H1 (cell line): ENCODE data around the gene DYNLL2. TPM values are rescaled to one million over a fixed set of nuclear protein-coding genes. Genes with fewer than 3 reads are reported as not detected.
A peak's percentile ranks its signal among the peaks of the same experiment; 100 is the strongest.

ENCODE experiments used
- polyA plus RNA-seq, 7 experiments: library from polyadenylated mRNA; depleted of rRNA in 3 of 7; stranded (reverse) in 5 of 7; unstranded in 2 of 7; fragments of >200 nt in 5 of 7; fragments of 200-250 nt in 2 of 7; gene quantifications; 1 replicate in 5 of 7; 2 replicates in 1 of 7; 4 replicates in 1 of 7; pipeline versions ENCODE4 v1.2.1 to v1.2.3, GENCODE V29; 2011 to 2013; ENCODE audit warnings: missing spikeins in 2 of 7, mixed read lengths in 2 of 7
- total RNA-seq: library from RNA; stranded (reverse); fragmentation: NEBNext Ultra II Directional; extraction: Animal tissue kit (Norgen Biotek cat#: 25700); gene quantifications from 2 replicates; pipeline ENCODE4 v1.2.1, GENCODE V29; 2021
- TF ChIP-seq, protein P1 (sequence below): IDR thresholded peaks from 2 replicates; pipeline ENCODE4 v1.6.1; 2012; ENCODE audit warnings: inconsistent platforms
- TF ChIP-seq, protein P2 (sequence below), 3 experiments: IDR thresholded peaks; 1 replicate in 2 of 3; 2 replicates in 1 of 3; pipeline versions ENCODE4 v1.5.1 to v1.6.1; 2011; ENCODE audit warnings: low read length in 3 of 3, mild to moderate bottlenecking in 3 of 3, inconsistent platforms in 2 of 3, low read depth in 1 of 3, moderate library complexity in 1 of 3; ENCODE audit not compliant: insufficient read depth in 1 of 3; ENCODE audit errors: control extremely low read depth in 1 of 3

DYNLL2 gene
- total and polyA plus RNA-seq, 2 of the 8 experiments (the other 6 are each of a cell fraction or from before 2014, with no cell fraction given): 19.8 to 52.7 TPM

DNA sequence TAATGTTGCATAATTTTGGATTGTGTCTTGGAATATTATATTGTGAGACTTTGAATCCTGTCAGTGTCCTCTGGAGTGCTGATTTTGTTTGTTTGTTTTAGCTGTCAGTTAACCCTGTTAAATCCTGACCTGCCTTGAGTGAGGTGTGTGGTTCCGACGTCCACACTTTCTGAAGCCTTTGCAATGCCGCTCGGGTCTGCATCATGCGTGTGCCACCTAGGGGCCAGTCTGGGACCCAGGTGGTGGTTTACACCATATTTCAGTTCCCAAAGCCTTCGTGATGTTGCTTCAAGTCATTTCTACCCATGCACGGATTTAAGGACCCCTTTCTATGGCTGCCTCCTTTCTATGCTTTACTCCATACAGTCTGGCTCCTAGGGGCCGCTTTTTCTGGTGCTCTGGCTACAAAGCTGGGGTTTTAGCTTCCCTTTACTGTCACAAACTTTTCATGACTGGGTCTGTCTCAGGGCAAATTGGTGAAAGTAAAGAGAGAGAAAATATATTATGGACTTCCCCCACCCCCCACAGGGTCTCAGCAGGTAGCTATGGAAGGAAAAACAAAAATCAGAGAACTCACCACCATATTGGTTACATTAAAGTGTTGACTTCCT lies 53.6 kb downstream of the DYNLL2 start (continued):
- TF ChIP-seq, protein P1, sequence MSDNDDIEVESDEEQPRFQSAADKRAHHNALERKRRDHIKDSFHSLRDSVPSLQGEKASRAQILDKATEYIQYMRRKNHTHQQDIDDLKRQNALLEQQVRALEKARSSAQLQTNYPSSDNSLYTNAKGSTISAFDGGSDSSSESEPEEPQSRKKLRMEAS: no peak
- TF ChIP-seq, protein P2, sequence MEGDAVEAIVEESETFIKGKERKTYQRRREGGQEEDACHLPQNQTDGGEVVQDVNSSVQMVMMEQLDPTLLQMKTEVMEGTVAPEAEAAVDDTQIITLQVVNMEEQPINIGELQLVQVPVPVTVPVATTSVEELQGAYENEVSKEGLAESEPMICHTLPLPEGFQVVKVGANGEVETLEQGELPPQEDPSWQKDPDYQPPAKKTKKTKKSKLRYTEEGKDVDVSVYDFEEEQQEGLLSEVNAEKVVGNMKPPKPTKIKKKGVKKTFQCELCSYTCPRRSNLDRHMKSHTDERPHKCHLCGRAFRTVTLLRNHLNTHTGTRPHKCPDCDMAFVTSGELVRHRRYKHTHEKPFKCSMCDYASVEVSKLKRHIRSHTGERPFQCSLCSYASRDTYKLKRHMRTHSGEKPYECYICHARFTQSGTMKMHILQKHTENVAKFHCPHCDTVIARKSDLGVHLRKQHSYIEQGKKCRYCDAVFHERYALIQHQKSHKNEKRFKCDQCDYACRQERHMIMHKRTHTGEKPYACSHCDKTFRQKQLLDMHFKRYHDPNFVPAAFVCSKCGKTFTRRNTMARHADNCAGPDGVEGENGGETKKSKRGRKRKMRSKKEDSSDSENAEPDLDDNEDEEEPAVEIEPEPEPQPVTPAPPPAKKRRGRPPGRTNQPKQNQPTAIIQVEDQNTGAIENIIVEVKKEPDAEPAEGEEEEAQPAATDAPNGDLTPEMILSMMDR (IDR thresholded peaks at IDR 0.05; ENCODE audit: control extremely low read depth in 1 of 3, insufficient read depth in 1 of 3, low read depth in 1 of 3, low read length in 3 of 3): peak; percentile 49 to 63 (median 57)
